Calu3 (cell line): ENCODE measurements around the gene XRCC3. TPM values are rescaled to one million over a fixed set of nuclear protein-coding genes. Genes with fewer than 3 reads are reported as not detected.
A peak's percentile ranks its signal among the peaks of the same experiment; 100 is the strongest.

Source experiments
- BruUV-seq: library from RNA; stranded (reverse); fragments of 400-500 nt; replicated peaks from 2 replicates; lab custom pipeline; 2021; lab: Mats Ljungman, UMichigan
- CTCF ChIA-PET: fragments of 300-600 bp; sonication (Branson Sonifier 250); formaldehyde crosslinking; loops from one replicate; lab custom pipeline; 2022; ENCODE audit warnings: antibody characterized with exemption; lab: Charles Lee
- DNase-seq: peaks from one replicate; pipeline ENCODE4 v3.0.0; 2022
- H3K27ac Mint-ChIP-seq: one replicate; pipeline ENCODE4 v1.8.0; 2022; ENCODE audit warnings: mixed read lengths; ENCODE audit not compliant: unreplicated experiment
- H3K27me3 Mint-ChIP-seq: one replicate; pipeline ENCODE4 v1.8.0; 2022; ENCODE audit warnings: mixed read lengths; ENCODE audit not compliant: unreplicated experiment
- H3K36me3 Mint-ChIP-seq: one replicate; pipeline ENCODE4 v1.8.0; 2022; ENCODE audit warnings: mild to moderate bottlenecking, moderate library complexity, mixed read lengths; ENCODE audit not compliant: insufficient read depth, unreplicated experiment
- H3K4me1 Mint-ChIP-seq: one replicate; pipeline ENCODE4 v1.8.0; 2022; ENCODE audit warnings: mild to moderate bottlenecking, low read depth, mixed read lengths; ENCODE audit not compliant: unreplicated experiment
- H3K4me3 Mint-ChIP-seq: one replicate; pipeline ENCODE4 v1.8.0; 2022; ENCODE audit warnings: mild to moderate bottlenecking, low read depth, moderate library complexity, mixed read lengths; ENCODE audit not compliant: unreplicated experiment
- H3K9me3 Mint-ChIP-seq: one replicate; pipeline ENCODE4 v1.8.0; 2022; ENCODE audit warnings: low read depth, mixed read lengths; ENCODE audit not compliant: unreplicated experiment
- CTCF ChIP-seq: fragments of 200-600 bp; IDR thresholded peaks from one replicate; pipeline ENCODE4 v1.8.0; 2022; ENCODE audit warnings: antibody characterized with exemption; ENCODE audit not compliant: unreplicated experiment
- intact Hi-C: fragments of 100-400 bp; cut with micrococcal nuclease; formaldehyde crosslinking; loops from one replicate; pipeline ENCODE4 v1.10.0; 2022; ENCODE audit not compliant: unreplicated experiment
- total RNA-seq: library from RNA; stranded (reverse); gene quantifications from 2 replicates; pipeline ENCODE4 v1.2.3, GENCODE V29; 2022

Gene XRCC3
- total RNA-seq, 1 experiment from 2014 or later: 48.6 TPM

GRCh38 chr14:103696070-103696402 lies 19.2 kb downstream of the XRCC3 start:
- intact Hi-C loops: no loop called here
- Mint-ChIP-seq H3K27ac (no peak overlapping the region), H3K36me3 (peaks cover 39% of the 10 kb centered on the region), H3K9me3 (no peaks in the 10 kb centered on the region), H3K4me3 (no peak overlapping the region), H3K27me3 (no peaks in the 10 kb centered on the region), H3K4me1 (no peaks in the 10 kb centered on the region)
- CTCF ChIA-PET: no interaction called here
- no TSS peak for BruUV-seq
- no peak for TF ChIP-seq CTCF
- no peak for DNase-seq

- intact Hi-C loops: no loop called here
- H3K36me3 Mint-ChIP-seq: peaks cover 40% of the 10 kb centered on the region
- H3K4me3 Mint-ChIP-seq: no peak overlapping the region
- TF ChIP-seq CTCF: no peak
- BruUV-seq: no TSS peak
- DNase-seq: no peak
- CTCF ChIA-PET: no interaction called here
- no peaks in the 10 kb centered on the region for H3K27me3 Mint-ChIP-seq
- peak overlapping the region; percentile 39 for H3K27ac Mint-ChIP-seq
- H3K4me1 Mint-ChIP-seq: no peaks in the 10 kb centered on the region
- H3K9me3 Mint-ChIP-seq: no peaks in the 10 kb centered on the region
Measured at GRCh38 chr14:103695296-103696069, 19.8 kb downstream of the XRCC3 start.

GRCh38 chr14:103694572-103695026 lies 20.7 kb downstream of the XRCC3 start:
- no peak for DNase-seq
- H3K4me3 Mint-ChIP-seq: no peak overlapping the region
- CTCF ChIA-PET: no interaction called here
- H3K4me1 Mint-ChIP-seq: no peaks in the 10 kb centered on the region
- no peaks in the 10 kb centered on the region for H3K27me3 Mint-ChIP-seq
- TF ChIP-seq CTCF: no peak
- no peak overlapping the region for H3K27ac Mint-ChIP-seq
- no TSS peak for BruUV-seq
- intact Hi-C loops: no loop called here
- peaks cover 41% of the 10 kb centered on the region for H3K36me3 Mint-ChIP-seq
- no peaks in the 10 kb centered on the region for H3K9me3 Mint-ChIP-seq

- intact Hi-C loops: no loop called here
- no peak for TF ChIP-seq CTCF
- BruUV-seq: no TSS peak
- Mint-ChIP-seq H3K4me1 (no peaks in the 10 kb centered on the region), H3K4me3 (no peak overlapping the region), H3K27ac (no peak overlapping the region), H3K27me3 (no peaks in the 10 kb centered on the region), H3K36me3 (peaks cover 37% of the 10 kb centered on the region), H3K9me3 (no peaks in the 10 kb centered on the region)
- CTCF ChIA-PET: interaction anchor here (0.5 kb wide), 1 partner anchor 13 kb away, joined by 5 read pairs; no protein-coding TSS in a partner anchor
- peak; percentile 46 for DNase-seq
Measured at GRCh38 chr14:103693515-103693914, 21.7 kb downstream of the XRCC3 start.
